GM23338 (cell line): ENCODE measurements around the gene ABCD1. TPM values are rescaled to one million over a fixed set of nuclear protein-coding genes. Genes with fewer than 3 reads are reported as not detected.

Experiments used
- ATAC-seq: fragments of 200-7000 bp; cut with Tn5 transposase; 3 replicates; pipeline ENCODE4 v1.9.1; 2020
- DNase-seq: peaks from one replicate; pipeline ENCODE4 v3.0.0-alpha.2; 2015; ENCODE audit warnings: low spot score
- H2AFZ ChIP-seq: fragments of 200-600 bp; sonication (generic); 2 replicates; pipeline ENCODE4 v1.8.0; 2016; ENCODE audit warnings: antibody characterized with exemption, mild to moderate bottlenecking, moderate library complexity
- H3F3A ChIP-seq: fragments of 200-600 bp; sonication (generic); replicated peaks from 2 replicates; pipeline ENCODE4 v1.8.0; 2017; ENCODE audit warnings: antibody characterized with exemption, mixed run types, low read depth
- H3K27ac ChIP-seq: fragments of 200-600 bp; sonication (generic); 2 replicates; pipeline ENCODE4 v1.6.1; 2016; ENCODE audit warnings: low read depth
- H3K27me3 ChIP-seq: fragments of 200-600 bp; sonication (generic); 2 replicates; pipeline ENCODE4 v1.8.0; 2016; ENCODE audit warnings: mild to moderate bottlenecking, mixed run types, moderate library complexity; ENCODE audit not compliant: insufficient read depth
- H3K36me3 ChIP-seq: fragments of 200-600 bp; sonication (generic); 2 replicates; pipeline ENCODE4 v1.8.0; 2016; ENCODE audit warnings: mild to moderate bottlenecking; ENCODE audit not compliant: insufficient read depth
- H3K4me1 ChIP-seq: fragments of 200-600 bp; sonication (generic); 2 replicates; pipeline ENCODE4 v1.8.0; 2016; ENCODE audit warnings: mild to moderate bottlenecking, moderate library complexity; ENCODE audit not compliant: insufficient read depth
- H3K4me2 ChIP-seq: fragments of 200-600 bp; sonication (generic); 2 replicates; pipeline ENCODE4 v1.7.1; 2017; ENCODE audit warnings: mixed run types
- H3K4me3 ChIP-seq: fragments of 200-600 bp; sonication (generic); 2 replicates; pipeline ENCODE4 v1.6.1; 2016; ENCODE audit warnings: mixed run types
- H3K79me2 ChIP-seq: fragments of 200-600 bp; sonication (generic); replicated peaks from 2 replicates; pipeline ENCODE4 v1.8.0; 2017; ENCODE audit warnings: mild to moderate bottlenecking; ENCODE audit not compliant: insufficient read depth
- H3K9me2 ChIP-seq: fragments of 200-600 bp; sonication (generic); 2 replicates; pipeline ENCODE4 v1.8.0; 2017; ENCODE audit not compliant: insufficient read depth
- H4K20me1 ChIP-seq: fragments of 200-600 bp; sonication (generic); replicated peaks from 2 replicates; pipeline ENCODE4 v1.8.0; 2017; ENCODE audit warnings: mild to moderate bottlenecking; ENCODE audit not compliant: insufficient read depth
- H3K27ac Mint-ChIP-seq: 2 replicates; pipeline ENCODE4 v1.8.0; 2020; ENCODE audit warnings: inconsistent platforms, mild to moderate bottlenecking, moderate library complexity, mixed read lengths
- H3K27me3 Mint-ChIP-seq: 3 replicates; pipeline ENCODE4 v1.8.0; 2022; ENCODE audit warnings: low read depth, mild to moderate bottlenecking, moderate library complexity, mixed read lengths, inconsistent platforms; ENCODE audit not compliant: insufficient read depth, poor library complexity
- H3K36me3 Mint-ChIP-seq: 3 replicates; pipeline ENCODE4 v1.8.0; 2021; ENCODE audit warnings: low read depth, mild to moderate bottlenecking, inconsistent platforms, moderate library complexity, mixed read lengths
- H3K4me1 Mint-ChIP-seq: 3 replicates; pipeline ENCODE4 v1.8.0; 2020; ENCODE audit warnings: mild to moderate bottlenecking, inconsistent platforms, mixed read lengths
- H3K4me3 Mint-ChIP-seq: 3 replicates; pipeline ENCODE4 v1.8.0; 2021; ENCODE audit warnings: moderate library complexity, mild to moderate bottlenecking, inconsistent platforms, mixed read lengths
- H3K9me3 Mint-ChIP-seq: 3 replicates; pipeline ENCODE4 v1.8.0; 2020; ENCODE audit warnings: moderate library complexity, mild to moderate bottlenecking, inconsistent platforms, mixed read lengths
- CREB1 ChIP-seq: fragments of 250-450 bp; sonication (Bioruptor Pico); IDR thresholded peaks from 2 replicates; pipeline ENCODE4 v1.5.0; 2020; ENCODE audit warnings: low read depth, mild to moderate bottlenecking, moderate library complexity
- CTCF ChIP-seq, 2 experiments: fragments of 200-600 bp in 1 of 2; sonication (generic) in 1 of 2; conservative IDR thresholded peaks; 2 replicates each; pipeline versions ENCODE4 v1.5.1 to v1.6.1; 2016 to 2017; ENCODE audit warnings: antibody characterized with exemption in 2 of 2, low read depth in 2 of 2, mild to moderate bottlenecking in 2 of 2, moderate library complexity in 1 of 2
- EZH2 ChIP-seq: fragments of 200-600 bp; sonication (generic); IDR thresholded peaks from one replicate; pipeline ENCODE4 v1.8.0; 2017; ENCODE audit warnings: antibody characterized with exemption, mild to moderate bottlenecking, low read depth; ENCODE audit not compliant: unreplicated experiment
- EZH2phosphoT487 ChIP-seq: fragments of 200-600 bp; sonication (generic); IDR thresholded peaks from one replicate; pipeline ENCODE4 v1.8.1; 2018; ENCODE audit warnings: antibody characterized with exemption; ENCODE audit not compliant: unreplicated experiment
- JUNB ChIP-seq: IDR thresholded peaks from one replicate; pipeline ENCODE4 v1.6.1; 2016; ENCODE audit warnings: antibody characterized with exemption; ENCODE audit not compliant: unreplicated experiment
- NANOG ChIP-seq: IDR thresholded peaks from 2 replicates; pipeline ENCODE4 v1.6.1; 2016; ENCODE audit warnings: antibody characterized with exemption, borderline replicate concordance
- POLR2AphosphoS5 ChIP-seq: IDR thresholded peaks from 2 replicates; pipeline ENCODE4 v1.6.1; 2016; ENCODE audit warnings: antibody characterized with exemption, low read depth
- REST ChIP-seq: IDR thresholded peaks from one replicate; pipeline ENCODE4 v1.6.1; 2018; ENCODE audit warnings: antibody characterized with exemption; ENCODE audit not compliant: unreplicated experiment
- STAT1 ChIP-seq: IDR thresholded peaks from one replicate; pipeline ENCODE4 v1.6.1; 2016; ENCODE audit warnings: antibody characterized with exemption; ENCODE audit not compliant: unreplicated experiment
- ZNF114 ChIP-seq: fragments of 250-450 bp; sonication (Bioruptor Pico); IDR thresholded peaks from 2 replicates; pipeline ENCODE4 v1.5.0; 2020; ENCODE audit warnings: mild to moderate bottlenecking, moderate library complexity
- ZNF331 ChIP-seq: fragments of 250-450 bp; sonication (Bioruptor Pico); IDR thresholded peaks from 2 replicates; pipeline ENCODE4 v1.5.0; 2020; ENCODE audit warnings: low read depth, mild to moderate bottlenecking, moderate library complexity
- ZNF462 ChIP-seq: fragments of 250-450 bp; sonication (Bioruptor Pico); IDR thresholded peaks from 2 replicates; pipeline ENCODE4 v1.5.0; 2020; ENCODE audit warnings: mild to moderate bottlenecking, moderate library complexity
- polyA plus RNA-seq: library from polyadenylated mRNA; unstranded; fragments of >200 nt; fragmentation: Nextera tagmentation; extraction: Ambion mirVana; gene quantifications from 2 replicates; pipeline ENCODE4 v1.2.1, GENCODE V29; 2016
- total RNA-seq: library from RNA; depleted of rRNA; stranded (reverse); fragments of >200 nt; shearing (Covaris generic); gene quantifications from 2 replicates; pipeline ENCODE4 v1.2.3, GENCODE V29; 2014
- TF ChIP-seq, protein P1 (sequence below): IDR thresholded peaks from 2 replicates; pipeline ENCODE4 v1.6.1; 2016; ENCODE audit warnings: antibody characterized with exemption

The ABCD1 gene
- total and polyA plus RNA-seq, 2 experiments from 2014 or later, result 2.4 to 8.9 TPM

GRCh38 chrX:153791104-153791852, 66.6 kb downstream of the ABCD1 start:
- no peak overlapping the region for H3K27ac Mint-ChIP-seq
- ATAC-seq (no peak), DNase-seq (no peak)
- no peaks in the 10 kb centered on the region for H4K20me1 ChIP-seq
- no peaks in the 10 kb centered on the region for H3F3A ChIP-seq
- no peaks in the 10 kb centered on the region for H3K27me3 ChIP-seq
- H3K36me3 Mint-ChIP-seq, result peaks cover 11% of the 10 kb centered on the region; the same call in 2 of the 3 replicates
- H3K4me1 Mint-ChIP-seq, result peaks cover 15% of the 10 kb centered on the region
- peaks cover 4% of the 10 kb centered on the region for H3K27me3 Mint-ChIP-seq
- H3K4me3 Mint-ChIP-seq, result no peak overlapping the region
- H3K4me1 ChIP-seq, result no peaks in the 10 kb centered on the region
- no peaks in the 10 kb centered on the region for H3K9me3 Mint-ChIP-seq
- TF ChIP-seq REST (no peak), STAT1 (no peak), CTCF (conservative IDR thresholded peaks at IDR 0.05; ENCODE audit: low read depth in 2 of 2) (no peak), NANOG (no peak), CREB1 (CRISPR knock-in tag) (no peak), EZH2phosphoT487 (no peak), JUNB (no peak), ZNF114 (CRISPR knock-in tag) (no peak), POLR2AphosphoS5 (no peak), ZNF331 (CRISPR knock-in tag) (no peak), ZNF462 (CRISPR knock-in tag) (no peak), EZH2 (no peak)
- TF ChIP-seq, protein P1, sequence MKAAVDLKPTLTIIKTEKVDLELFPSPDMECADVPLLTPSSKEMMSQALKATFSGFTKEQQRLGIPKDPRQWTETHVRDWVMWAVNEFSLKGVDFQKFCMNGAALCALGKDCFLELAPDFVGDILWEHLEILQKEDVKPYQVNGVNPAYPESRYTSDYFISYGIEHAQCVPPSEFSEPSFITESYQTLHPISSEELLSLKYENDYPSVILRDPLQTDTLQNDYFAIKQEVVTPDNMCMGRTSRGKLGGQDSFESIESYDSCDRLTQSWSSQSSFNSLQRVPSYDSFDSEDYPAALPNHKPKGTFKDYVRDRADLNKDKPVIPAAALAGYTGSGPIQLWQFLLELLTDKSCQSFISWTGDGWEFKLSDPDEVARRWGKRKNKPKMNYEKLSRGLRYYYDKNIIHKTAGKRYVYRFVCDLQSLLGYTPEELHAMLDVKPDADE, result no peak
- no peak overlapping the region for H3K4me2 ChIP-seq
- H3K36me3 ChIP-seq, result no peaks in the 10 kb centered on the region
- no peak overlapping the region for H3K27ac ChIP-seq
- peaks cover 35% of the 10 kb centered on the region for H3K79me2 ChIP-seq
- H3K9me2 ChIP-seq, result no peaks in the 10 kb centered on the region
- no peak overlapping the region for H2AFZ ChIP-seq
- H3K4me3 ChIP-seq, result no peak overlapping the region
